Erythroblast (primary cell): ENCODE results near the gene JADE1.

Source experiments
- GATA1 ChIP-seq: IDR thresholded peaks from 2 replicates; pipeline ENCODE4 v1.6.1; 2011; ENCODE audit warnings: low read depth, mild to moderate bottlenecking, control low read depth, low read length, moderate library complexity
- POLR2A ChIP-seq: IDR thresholded peaks from 2 replicates; pipeline ENCODE4 v1.6.1; 2011; ENCODE audit warnings: mild to moderate bottlenecking, low read length

DNA sequence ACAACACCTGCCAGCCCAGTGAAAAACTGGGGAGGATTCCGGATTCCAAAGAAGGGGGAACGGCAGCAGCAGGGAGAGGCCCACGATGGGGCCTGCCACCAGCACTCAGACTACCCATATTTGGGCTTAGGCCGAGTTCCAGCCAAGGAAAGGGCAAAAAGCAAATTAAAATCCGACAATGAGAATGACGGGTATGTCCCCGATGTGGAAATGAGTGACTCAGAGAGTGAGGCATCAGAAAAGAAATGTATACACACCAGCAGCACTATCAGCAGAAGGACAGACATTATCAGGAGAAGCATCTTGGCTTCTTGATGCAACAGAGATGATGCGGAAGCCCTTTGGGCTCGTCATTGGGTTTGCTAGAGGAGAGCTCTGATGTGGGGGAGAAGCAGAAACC lies 62.4 kb downstream of the JADE1 start:
- TF ChIP-seq POLR2A (no peak), GATA1 (no peak)
